Measurements from ENCODE around the gene RAB7A. TPM values are rescaled to one million over a fixed set of nuclear protein-coding genes. Genes with fewer than 3 reads are reported as not detected.

The RAB7A gene
- polyA plus RNA-seq, 1 donor from 2014 or later, result 42.4 TPM

- Histone ChIP-seq H3K9me2 (ENCODE audit: insufficient read depth, low read length) (no peaks in the 10 kb centered on the region), H3K27me3 (ENCODE audit: insufficient read depth, low read depth, low read length) (no peaks in the 10 kb centered on the region), H3F3A (ENCODE audit: insufficient read depth, low read length, poor library complexity, severe bottlenecking) (no peaks in the 10 kb centered on the region), H3K9me3 (ENCODE audit: low read length) (no peaks in the 10 kb centered on the region), H4K20me1 (ENCODE audit: insufficient read depth) (no peaks in the 10 kb centered on the region), H3K27ac (ENCODE audit: low read length) (no peak overlapping the region), H3K36me3 (ENCODE audit: insufficient read depth, low read length) (no peaks in the 10 kb centered on the region), H3K79me2 (replicated peaks; ENCODE audit: insufficient read depth, low read length) (peaks cover 40% of the 10 kb centered on the region), H3K9ac (ENCODE audit: low read length) (no peak overlapping the region), H3K4me3 (ENCODE audit: low read length) (no peak overlapping the region), H3K4me2 (ENCODE audit: low read length) (no peak overlapping the region), H2AFZ (ENCODE audit: low read depth, low read length) (no peak overlapping the region)
- TF ChIP-seq POLR2AphosphoS5 (IDR thresholded peaks at IDR 0.05) (no peak), RAD21 (conservative IDR thresholded peaks at IDR 0.05) (no peak)
Measured at GRCh38 chr3:128763967-128764366, 38.0 kb downstream of the RAB7A start.

GRCh38 chr3:128764863-128765262 is 38.9 kb downstream of the RAB7A start:
- Histone ChIP-seq H3K36me3 (ENCODE audit: insufficient read depth, low read length) (no peaks in the 10 kb centered on the region), H3K9me2 (ENCODE audit: insufficient read depth, low read length) (no peaks in the 10 kb centered on the region), H3K79me2 (replicated peaks; ENCODE audit: insufficient read depth, low read length) (peaks cover 47% of the 10 kb centered on the region), H3K9me3 (ENCODE audit: low read length) (no peaks in the 10 kb centered on the region), H3K4me3 (ENCODE audit: low read length) (no peak overlapping the region), H3K27ac (ENCODE audit: low read length) (no peak overlapping the region), H3F3A (ENCODE audit: insufficient read depth, low read length, poor library complexity, severe bottlenecking) (no peaks in the 10 kb centered on the region), H3K27me3 (ENCODE audit: insufficient read depth, low read depth, low read length) (no peaks in the 10 kb centered on the region), H3K4me2 (ENCODE audit: low read length) (no peak overlapping the region), H2AFZ (ENCODE audit: low read depth, low read length) (no peak overlapping the region), H3K9ac (ENCODE audit: low read length) (no peak overlapping the region), H4K20me1 (ENCODE audit: insufficient read depth) (no peaks in the 10 kb centered on the region)
- TF ChIP-seq SMC3 (conservative IDR thresholded peaks at IDR 0.05; ENCODE audit: poor library complexity) (no peak), EP300 (conservative IDR thresholded peaks at IDR 0.05; ENCODE audit: poor library complexity, severe bottlenecking) (no peak), RAD21 (conservative IDR thresholded peaks at IDR 0.05) (no peak)
- TF ChIP-seq, protein P1, sequence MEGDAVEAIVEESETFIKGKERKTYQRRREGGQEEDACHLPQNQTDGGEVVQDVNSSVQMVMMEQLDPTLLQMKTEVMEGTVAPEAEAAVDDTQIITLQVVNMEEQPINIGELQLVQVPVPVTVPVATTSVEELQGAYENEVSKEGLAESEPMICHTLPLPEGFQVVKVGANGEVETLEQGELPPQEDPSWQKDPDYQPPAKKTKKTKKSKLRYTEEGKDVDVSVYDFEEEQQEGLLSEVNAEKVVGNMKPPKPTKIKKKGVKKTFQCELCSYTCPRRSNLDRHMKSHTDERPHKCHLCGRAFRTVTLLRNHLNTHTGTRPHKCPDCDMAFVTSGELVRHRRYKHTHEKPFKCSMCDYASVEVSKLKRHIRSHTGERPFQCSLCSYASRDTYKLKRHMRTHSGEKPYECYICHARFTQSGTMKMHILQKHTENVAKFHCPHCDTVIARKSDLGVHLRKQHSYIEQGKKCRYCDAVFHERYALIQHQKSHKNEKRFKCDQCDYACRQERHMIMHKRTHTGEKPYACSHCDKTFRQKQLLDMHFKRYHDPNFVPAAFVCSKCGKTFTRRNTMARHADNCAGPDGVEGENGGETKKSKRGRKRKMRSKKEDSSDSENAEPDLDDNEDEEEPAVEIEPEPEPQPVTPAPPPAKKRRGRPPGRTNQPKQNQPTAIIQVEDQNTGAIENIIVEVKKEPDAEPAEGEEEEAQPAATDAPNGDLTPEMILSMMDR (IDR thresholded peaks at IDR 0.05; ENCODE audit: poor library complexity, severe bottlenecking), result no peak

GRCh38 chr3:128767094-128767750 is 41.2 kb downstream of the RAB7A start:
- Histone ChIP-seq H3F3A (ENCODE audit: insufficient read depth, low read length, poor library complexity, severe bottlenecking) (no peaks in the 10 kb centered on the region), H3K79me2 (replicated peaks; ENCODE audit: insufficient read depth, low read length) (peaks cover 59% of the 10 kb centered on the region), H4K20me1 (ENCODE audit: insufficient read depth) (no peaks in the 10 kb centered on the region)

More at GRCh38 chr3:128767094-128767750, 41.2 kb downstream of the RAB7A start:
- Histone ChIP-seq H3K9me3 (ENCODE audit: low read length) (no peaks in the 10 kb centered on the region), H2AFZ (ENCODE audit: low read depth, low read length) (no peak overlapping the region), H3K27ac (ENCODE audit: low read length) (no peak overlapping the region), H3K36me3 (ENCODE audit: insufficient read depth, low read length) (no peaks in the 10 kb centered on the region), H3K27me3 (ENCODE audit: insufficient read depth, low read depth, low read length) (no peaks in the 10 kb centered on the region), H3K9ac (ENCODE audit: low read length) (no peak overlapping the region), H3K4me3 (ENCODE audit: low read length) (no peak overlapping the region), H3K4me2 (ENCODE audit: low read length) (no peak overlapping the region), H3K9me2 (ENCODE audit: insufficient read depth, low read length) (no peaks in the 10 kb centered on the region)
- TF ChIP-seq MXI1 (conservative IDR thresholded peaks at IDR 0.05; ENCODE audit: poor library complexity, severe bottlenecking), result no peak
- TF ChIP-seq, protein P1 (IDR thresholded peaks at IDR 0.05; ENCODE audit: poor library complexity, severe bottlenecking), result no peak
- TF ChIP-seq REST (IDR thresholded peaks at IDR 0.05; ENCODE audit: borderline replicate concordance), result no peak
- no peak for TF ChIP-seq EP300 (conservative IDR thresholded peaks at IDR 0.05; ENCODE audit: poor library complexity, severe bottlenecking)
- TF ChIP-seq SMC3 (conservative IDR thresholded peaks at IDR 0.05; ENCODE audit: poor library complexity), result no peak
- TF ChIP-seq POLR2AphosphoS5 (IDR thresholded peaks at IDR 0.05), result no peak
- TF ChIP-seq TAF1 (IDR thresholded peaks at IDR 0.05; ENCODE audit: low read depth), result no peak
- no peak for TF ChIP-seq RAD21 (conservative IDR thresholded peaks at IDR 0.05)
- no peak for TF ChIP-seq EZH2 (IDR thresholded peaks at IDR 0.05; ENCODE audit: borderline replicate concordance, insufficient read depth, low read length, poor library complexity, severe bottlenecking)

Data from neural cell (in vitro differentiated cells).